GM12801 (cell line): ENCODE measurements around the gene RAB37.

Source experiments
- TF ChIP-seq, protein P1 (sequence below): IDR thresholded peaks from one replicate; pipeline ENCODE4 v1.5.1; 2011; ENCODE audit warnings: control low read depth; ENCODE audit not compliant: insufficient read length; ENCODE audit errors: extremely low read depth

Gene RAB37

DNA sequence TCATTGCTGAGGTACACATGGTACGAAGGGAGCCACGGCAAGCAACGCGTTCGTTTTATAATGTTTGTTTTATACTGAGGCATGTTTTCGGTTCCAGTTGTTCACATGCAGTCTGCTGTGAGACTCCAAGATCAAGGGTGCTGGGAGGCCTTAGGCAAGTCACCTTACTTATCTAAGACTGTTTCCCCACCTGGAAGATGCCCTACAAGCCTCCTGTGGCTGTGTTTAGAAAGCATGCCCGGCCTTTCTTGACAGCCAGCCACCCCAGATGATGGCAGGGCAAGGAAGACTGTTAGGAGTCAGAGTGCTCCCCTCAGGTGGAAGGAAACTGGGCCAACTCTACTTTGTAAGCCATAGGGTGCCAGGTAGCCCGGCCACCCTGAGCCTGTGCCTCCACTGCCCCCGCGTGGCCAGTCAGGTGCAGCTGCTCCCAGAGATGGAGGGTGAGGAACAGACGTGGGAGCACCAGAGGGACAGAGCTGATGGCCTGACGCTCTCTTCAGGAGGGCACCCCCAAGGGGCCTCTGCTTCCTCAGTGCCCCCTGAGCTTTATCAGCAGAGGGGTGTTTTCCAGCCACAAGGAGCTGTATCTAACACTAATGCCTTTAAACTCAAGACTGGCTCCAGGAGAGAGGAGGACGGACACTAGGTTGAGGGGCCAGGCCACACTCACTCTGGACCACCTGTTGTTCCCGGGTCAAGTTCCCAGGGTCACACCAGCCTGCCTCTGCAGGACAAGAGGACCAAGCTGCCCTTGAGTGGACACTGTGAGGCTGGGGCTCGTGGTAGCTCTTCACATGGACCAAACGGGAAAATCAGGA is 33.7 kb downstream of the RAB37 start:
- TF ChIP-seq, protein P1, sequence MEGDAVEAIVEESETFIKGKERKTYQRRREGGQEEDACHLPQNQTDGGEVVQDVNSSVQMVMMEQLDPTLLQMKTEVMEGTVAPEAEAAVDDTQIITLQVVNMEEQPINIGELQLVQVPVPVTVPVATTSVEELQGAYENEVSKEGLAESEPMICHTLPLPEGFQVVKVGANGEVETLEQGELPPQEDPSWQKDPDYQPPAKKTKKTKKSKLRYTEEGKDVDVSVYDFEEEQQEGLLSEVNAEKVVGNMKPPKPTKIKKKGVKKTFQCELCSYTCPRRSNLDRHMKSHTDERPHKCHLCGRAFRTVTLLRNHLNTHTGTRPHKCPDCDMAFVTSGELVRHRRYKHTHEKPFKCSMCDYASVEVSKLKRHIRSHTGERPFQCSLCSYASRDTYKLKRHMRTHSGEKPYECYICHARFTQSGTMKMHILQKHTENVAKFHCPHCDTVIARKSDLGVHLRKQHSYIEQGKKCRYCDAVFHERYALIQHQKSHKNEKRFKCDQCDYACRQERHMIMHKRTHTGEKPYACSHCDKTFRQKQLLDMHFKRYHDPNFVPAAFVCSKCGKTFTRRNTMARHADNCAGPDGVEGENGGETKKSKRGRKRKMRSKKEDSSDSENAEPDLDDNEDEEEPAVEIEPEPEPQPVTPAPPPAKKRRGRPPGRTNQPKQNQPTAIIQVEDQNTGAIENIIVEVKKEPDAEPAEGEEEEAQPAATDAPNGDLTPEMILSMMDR: no peak

DNA sequence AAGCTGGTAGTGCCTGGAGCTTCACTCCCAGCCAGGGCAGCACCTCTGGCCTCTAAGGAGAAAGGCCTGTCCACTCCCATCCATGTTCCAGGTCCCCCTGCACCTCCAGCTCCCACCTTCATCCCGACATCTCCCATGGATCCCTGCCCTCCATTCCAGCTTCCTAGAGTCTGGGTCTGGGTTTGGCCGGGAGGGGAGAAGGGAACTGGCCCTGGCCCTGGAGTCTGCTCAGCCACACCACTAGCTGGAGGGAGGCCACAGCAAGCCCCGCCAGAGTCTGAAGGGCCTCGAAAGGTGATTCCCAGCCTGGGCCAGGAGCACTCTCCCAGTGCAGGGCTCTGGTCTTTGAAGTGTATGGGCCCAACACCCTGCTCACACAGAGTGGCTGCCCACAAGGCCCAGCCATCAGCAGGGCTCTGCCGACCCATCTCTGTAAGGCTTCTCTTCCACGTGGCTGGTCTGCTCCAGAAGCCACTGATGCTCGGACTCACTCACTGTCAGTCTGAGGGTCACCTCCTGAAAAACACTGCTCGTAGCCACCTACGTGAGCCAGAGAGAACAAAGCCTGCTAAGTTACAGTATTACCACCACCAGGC is 34.4 kb downstream of the RAB37 start:
- TF ChIP-seq, protein P1: no peak

DNA sequence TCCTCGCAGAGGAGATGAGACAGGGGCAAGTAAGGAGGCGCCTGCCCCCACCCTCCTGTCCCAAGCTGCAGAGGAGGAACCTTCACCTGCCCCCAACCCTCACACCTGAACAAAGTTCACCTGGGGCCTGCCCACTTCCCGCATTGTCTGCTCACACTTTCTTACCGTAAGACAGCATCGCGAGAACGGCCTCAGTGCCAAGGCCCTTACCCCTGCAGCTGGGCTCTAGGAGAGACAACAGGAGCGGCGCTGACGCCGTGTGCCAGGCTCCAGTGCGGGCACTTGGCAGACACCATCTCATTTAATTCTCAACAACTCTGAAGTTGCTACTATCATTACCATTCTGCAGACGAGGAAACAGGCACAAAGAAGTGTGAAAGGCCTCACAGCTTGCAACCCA is 35.0 kb downstream of the RAB37 start:
- TF ChIP-seq, protein P1: no peak

DNA sequence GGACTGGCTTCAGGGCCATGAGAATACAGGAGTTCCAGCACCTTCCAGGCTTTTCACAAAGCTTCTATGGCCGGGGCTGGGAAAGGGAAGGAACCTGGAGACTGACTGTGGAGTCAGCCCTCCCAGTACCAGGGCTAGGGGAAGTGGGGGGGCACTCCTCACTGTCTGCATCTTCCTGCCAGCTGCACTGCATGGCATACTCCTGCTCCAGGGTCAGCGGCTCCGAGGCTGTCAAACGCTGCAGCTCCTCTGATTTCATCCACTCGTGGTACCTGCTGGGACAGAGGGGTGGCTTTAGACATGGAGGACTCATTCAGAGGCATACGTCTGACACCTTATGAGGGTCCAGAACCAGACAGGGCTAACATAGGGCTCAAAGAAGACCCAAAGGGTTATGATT is 36.4 kb downstream of the RAB37 start:
- TF ChIP-seq, protein P1: no peak

DNA sequence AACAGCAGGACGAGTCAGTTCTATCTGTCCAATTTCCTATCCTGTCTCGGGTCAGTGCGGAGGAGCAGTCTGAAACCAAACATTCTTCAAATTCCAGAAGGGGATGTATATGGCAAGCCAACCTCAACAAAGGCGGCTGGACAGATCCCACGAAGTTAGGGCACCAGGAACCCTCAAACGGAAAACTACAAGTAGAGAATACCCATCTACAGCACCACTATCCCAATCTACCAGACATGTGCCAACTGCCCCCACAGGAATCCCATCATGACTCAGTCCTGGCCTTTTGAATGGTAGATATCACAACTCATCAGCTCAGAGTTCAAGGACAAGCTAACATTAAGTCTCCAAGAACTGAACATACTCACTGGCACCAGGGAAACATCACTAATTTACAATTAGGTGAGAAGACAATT is 36.8 kb downstream of the RAB37 start:
- TF ChIP-seq, protein P1: no peak

DNA sequence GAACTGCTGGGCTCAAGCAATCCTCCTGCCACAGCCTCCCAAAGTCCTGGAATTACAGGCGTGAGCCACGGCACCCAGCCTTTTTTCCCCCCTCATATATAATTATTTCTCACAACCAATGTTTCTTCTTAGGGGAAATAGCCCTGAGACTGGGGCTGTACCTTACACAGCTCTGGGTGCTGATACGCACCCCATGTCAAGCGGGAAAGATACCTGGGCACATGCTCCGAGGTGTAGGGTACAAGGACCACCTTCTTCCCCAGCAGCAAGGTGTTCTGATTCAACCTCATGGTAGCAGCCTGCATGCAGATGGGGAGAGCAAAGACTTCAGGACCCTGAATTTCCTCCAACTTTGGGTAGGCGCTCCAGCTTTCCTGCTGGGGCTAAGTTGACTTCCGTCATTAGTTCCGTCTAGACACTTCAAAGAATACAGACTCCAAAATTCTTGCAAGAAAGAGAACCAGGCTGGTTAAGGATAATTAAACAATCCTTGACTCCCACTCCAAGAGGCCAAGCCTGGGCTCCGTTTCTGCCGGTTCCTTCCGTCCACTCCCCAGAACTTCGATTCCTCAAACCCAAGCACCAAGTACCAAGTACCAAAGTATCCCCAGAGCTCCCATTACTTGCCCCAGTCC is 38.5 kb downstream of the RAB37 start:
- TF ChIP-seq, protein P1: no peak
